ENCODE measurements around the gene HERC3. TPM values are rescaled to one million over a fixed set of nuclear protein-coding genes. Genes with fewer than 3 reads are reported as not detected.
"Not testable (repeated sequence)": the region's sequence is repeated elsewhere in the genome, so short reads cannot be mapped to it uniquely, and the experiment has no call there.

HERC3 gene
- total RNA-seq, 1 donor = 21.3 TPM

GRCh38 chr4:88605736-88606135 lies 13.5 kb downstream of the HERC3 start:
- DNase-seq (ENCODE audit: low read depth in 2 of 3, low spot score in 2 of 3) = peak in 2 of 3 donors; percentile 37 to 76

- no peak for DNase-seq (ENCODE audit: low read depth in 2 of 3, low spot score in 2 of 3)
Observed at GRCh38 chr4:88606832-88607231, 14.6 kb downstream of the HERC3 start.

- DNase-seq (ENCODE audit: low read depth in 2 of 3, low spot score in 2 of 3) = no peak
Observed at GRCh38 chr4:88609387-88609786, 17.1 kb downstream of the HERC3 start.

GRCh38 chr4:88609794-88610193 lies 17.5 kb downstream of the HERC3 start:
- not testable (repeated sequence) for DNase-seq (ENCODE audit: low read depth in 2 of 3, low spot score in 2 of 3)

GRCh38 chr4:88610771-88611170 lies 18.5 kb downstream of the HERC3 start:
- no peak for DNase-seq (ENCODE audit: low read depth in 2 of 3, low spot score in 2 of 3)

GRCh38 chr4:88613417-88613875 lies 21.2 kb downstream of the HERC3 start:
- DNase-seq (ENCODE audit: low read depth in 2 of 3, low spot score in 2 of 3) = peak; percentile 47 to 92 (median 71)

GRCh38 chr4:88614058-88614457 lies 21.8 kb downstream of the HERC3 start:
- no peak for DNase-seq (ENCODE audit: low read depth in 2 of 3, low spot score in 2 of 3)

GRCh38 chr4:88616275-88617150 lies 24.2 kb downstream of the HERC3 start:
- no peak for DNase-seq (ENCODE audit: low read depth in 2 of 3, low spot score in 2 of 3)

- DNase-seq (ENCODE audit: low read depth in 2 of 3, low spot score in 2 of 3) = no peak
Observed at GRCh38 chr4:88618782-88619485, 26.7 kb downstream of the HERC3 start.

- no peak for DNase-seq (ENCODE audit: low read depth in 2 of 3, low spot score in 2 of 3)
Observed at GRCh38 chr4:88619971-88620370, 27.7 kb downstream of the HERC3 start.

GRCh38 chr4:88621763-88622327 lies 29.6 kb downstream of the HERC3 start:
- DNase-seq (ENCODE audit: low read depth in 2 of 3, low spot score in 2 of 3) = no peak

GRCh38 chr4:88623097-88623496 lies 30.8 kb downstream of the HERC3 start:
- no peak for DNase-seq (ENCODE audit: low read depth in 2 of 3, low spot score in 2 of 3)

GRCh38 chr4:88628746-88629145 lies 36.5 kb downstream of the HERC3 start:
- DNase-seq (ENCODE audit: low read depth in 2 of 3, low spot score in 2 of 3) = no peak

GRCh38 chr4:88629826-88630225 lies 37.5 kb downstream of the HERC3 start:
- DNase-seq (ENCODE audit: low read depth in 2 of 3, low spot score in 2 of 3) = no peak

GRCh38 chr4:88630756-88631155 lies 38.5 kb downstream of the HERC3 start:
- no peak for DNase-seq (ENCODE audit: low read depth in 2 of 3, low spot score in 2 of 3)

GRCh38 chr4:88643932-88644331 lies 51.7 kb downstream of the HERC3 start:
- DNase-seq (ENCODE audit: low read depth in 2 of 3, low spot score in 2 of 3) = no peak

- DNase-seq (ENCODE audit: low read depth in 2 of 3, low spot score in 2 of 3) = no peak
Observed at GRCh38 chr4:88645994-88646393, 53.7 kb downstream of the HERC3 start.

- no peak for DNase-seq (ENCODE audit: low read depth in 2 of 3, low spot score in 2 of 3)
Observed at GRCh38 chr4:88646528-88647280, 54.4 kb downstream of the HERC3 start.

- no peak for DNase-seq (ENCODE audit: low read depth in 2 of 3, low spot score in 2 of 3)
Observed at GRCh38 chr4:88649716-88650115, 57.4 kb downstream of the HERC3 start.

- no peak for DNase-seq (ENCODE audit: low read depth in 2 of 3, low spot score in 2 of 3)
Observed at GRCh38 chr4:88653371-88653946, 61.2 kb downstream of the HERC3 start.

Measured in hematopoietic multipotent progenitor cell (in vitro differentiated cells).